ENCODE data around the gene RPL37. TPM values are rescaled to one million over a fixed set of nuclear protein-coding genes. Genes with fewer than 3 reads are reported as not detected.

RPL37 gene
- total and polyA plus RNA-seq, 9 of the 15 experiments (the other 6 are each of a cell fraction or from before 2014, with no cell fraction given): 2,342 to 7,963 (median 4,091) TPM

- TF ChIP-seq HDAC8 (tag; IDR thresholded peaks at IDR 0.05): peak; percentile 47; the same call in 1 of the 2 replicates
- TF ChIP-seq GTF2A2 (tag; IDR thresholded peaks at IDR 0.05): 0 out of 2 replicates have a peak, but pooled peaks have one; percentile 25
- TF ChIP-seq RBFOX2 (IDR thresholded peaks at IDR 0.05; ENCODE audit: low read depth, low read length): peak; percentile 98
- TF ChIP-seq SNIP1 (IDR thresholded peaks at IDR 0.05; ENCODE audit: low read depth): 0 out of 2 replicates have a peak, but pooled peaks have one; percentile 12
- peak; percentile 74; the same call in 1 of the 2 replicates for TF ChIP-seq HIVEP1 (CRISPR knock-in tag; IDR thresholded peaks at IDR 0.05)
- no peak for TF ChIP-seq HNRNPH1 (optimal IDR thresholded peaks at IDR 0.05; ENCODE audit: low read depth, low read length)
- no peak for TF ChIP-seq ZNF146 (CRISPR knock-in tag; IDR thresholded peaks at IDR 0.05; ENCODE audit: unreplicated experiment)
- TF ChIP-seq ZNF444 (CRISPR knock-in tag; IDR thresholded peaks at IDR 0.05): no peak
- TF ChIP-seq ZBTB33 (CRISPR knock-in tag; IDR thresholded peaks at IDR 0.05): peak; percentile 75
- peak; percentile 97 for TF ChIP-seq PML (IDR thresholded peaks at IDR 0.05; ENCODE audit: low read length)
- no peak for TF ChIP-seq SMARCA5 (IDR thresholded peaks at IDR 0.05)
- TF ChIP-seq HDAC2 (IDR thresholded peaks at IDR 0.05): peak; percentile 83; the same call in 1 of the 2 replicates
- no peak for TF ChIP-seq JUNB (CRISPR knock-in tag; conservative IDR thresholded peaks at IDR 0.05)
- TF ChIP-seq DDX20 (tag; IDR thresholded peaks at IDR 0.05; ENCODE audit: low read depth): no peak
- TF ChIP-seq ZNF586 (CRISPR knock-in tag; conservative IDR thresholded peaks at IDR 0.05): 0 out of 2 replicates have a peak, but pooled peaks have one; percentile 40
- 0 out of 2 replicates have a peak, but pooled peaks have one; percentile 4 for TF ChIP-seq CEBPG (CRISPR knock-in tag; IDR thresholded peaks at IDR 0.05)
- TF ChIP-seq CEBPG (tag; conservative IDR thresholded peaks at IDR 0.05 in 1 of 2, IDR thresholded peaks at IDR 0.05 in 1 of 2): no peak
- TF ChIP-seq PURB (CRISPR knock-in tag; IDR thresholded peaks at IDR 0.05; ENCODE audit: low read depth): no peak
- no peak; the same call in 1 of the 2 replicates for TF ChIP-seq ZNF76 (CRISPR knock-in tag; IDR thresholded peaks at IDR 0.05; ENCODE audit: borderline replicate concordance)
- no peak for TF ChIP-seq PHB (CRISPR knock-in tag; IDR thresholded peaks at IDR 0.05)
- TF ChIP-seq ZNF431 (CRISPR knock-in tag; IDR thresholded peaks at IDR 0.05): peak; percentile 67
- peak; percentile 49 to 92 for TF ChIP-seq ARNT (IDR thresholded peaks at IDR 0.05)
- no peak for TF ChIP-seq RBM15 (IDR thresholded peaks at IDR 0.05; ENCODE audit: insufficient read depth, low read length)
- TF ChIP-seq PPARD (CRISPR knock-in tag; IDR thresholded peaks at IDR 0.05): no peak
- no peak for TF ChIP-seq STAG1 (CRISPR knock-in tag; IDR thresholded peaks at IDR 0.05; ENCODE audit: borderline replicate concordance)
- TF ChIP-seq MECOM (CRISPR knock-in tag; IDR thresholded peaks at IDR 0.05): no peak
- TF ChIP-seq ELK3 (CRISPR knock-in tag; IDR thresholded peaks at IDR 0.05): no peak
- TF ChIP-seq ASH1L (IDR thresholded peaks at IDR 0.05; ENCODE audit: borderline replicate concordance, low read depth, partially characterized antibody): peak; percentile 87
Observed at GRCh38 chr5:40834849-40835787, at the start of gene RPL37 (continued).
